Activated naive CD4-positive, alpha-beta T cell treated with anti-CD3 and anti-CD28 coated beads, Interleukin-2, amount 50 U/mL, for 72 hours (primary cell): ENCODE results near the gene ANGPTL4. TPM values are rescaled to one million over a fixed set of nuclear protein-coding genes. Genes with fewer than 3 reads are reported as not detected.
A peak's percentile ranks its signal among the peaks of the same experiment; 100 is the strongest.
"Not testable (repeated sequence)": the region's sequence is repeated elsewhere in the genome, so short reads cannot be mapped to it uniquely, and the experiment has no call there.

Experiments
- ATAC-seq, 2 donors: fragments of 150-1000 bp; cut with Tn5 transposase; 2 replicates each; pipeline ENCODE4 v1.10.0; 2021; ENCODE audit warnings: mild to moderate bottlenecking in 2 of 2, moderate library complexity in 2 of 2
- DNase-seq, 2 donors: peaks; one replicate each; pipeline ENCODE4 v3.0.0; 2021 to 2022; ENCODE audit warnings: low spot score in 2 of 2
- H3K27ac Mint-ChIP-seq, 2 donors: one replicate each; pipeline ENCODE4 v1.8.0; 2022; ENCODE audit warnings: mild to moderate bottlenecking in 2 of 2, mixed read lengths in 2 of 2
- H3K36me3 Mint-ChIP-seq, 2 donors: one replicate each; pipeline ENCODE4 v1.8.0; 2022; ENCODE audit warnings: mixed read lengths in 2 of 2
- H3K9me3 Mint-ChIP-seq, 2 donors: one replicate each; pipeline ENCODE4 v1.8.0; 2022; ENCODE audit warnings: mixed read lengths in 2 of 2
- total RNA-seq, 2 donors: library from RNA; stranded (reverse); gene quantifications; one replicate each; pipeline ENCODE4 v1.2.3, GENCODE V29; 2022

Gene ANGPTL4
- total RNA-seq, 2 donors from 2014 or later: 9.5 TPM; not detected in 1

DNA sequence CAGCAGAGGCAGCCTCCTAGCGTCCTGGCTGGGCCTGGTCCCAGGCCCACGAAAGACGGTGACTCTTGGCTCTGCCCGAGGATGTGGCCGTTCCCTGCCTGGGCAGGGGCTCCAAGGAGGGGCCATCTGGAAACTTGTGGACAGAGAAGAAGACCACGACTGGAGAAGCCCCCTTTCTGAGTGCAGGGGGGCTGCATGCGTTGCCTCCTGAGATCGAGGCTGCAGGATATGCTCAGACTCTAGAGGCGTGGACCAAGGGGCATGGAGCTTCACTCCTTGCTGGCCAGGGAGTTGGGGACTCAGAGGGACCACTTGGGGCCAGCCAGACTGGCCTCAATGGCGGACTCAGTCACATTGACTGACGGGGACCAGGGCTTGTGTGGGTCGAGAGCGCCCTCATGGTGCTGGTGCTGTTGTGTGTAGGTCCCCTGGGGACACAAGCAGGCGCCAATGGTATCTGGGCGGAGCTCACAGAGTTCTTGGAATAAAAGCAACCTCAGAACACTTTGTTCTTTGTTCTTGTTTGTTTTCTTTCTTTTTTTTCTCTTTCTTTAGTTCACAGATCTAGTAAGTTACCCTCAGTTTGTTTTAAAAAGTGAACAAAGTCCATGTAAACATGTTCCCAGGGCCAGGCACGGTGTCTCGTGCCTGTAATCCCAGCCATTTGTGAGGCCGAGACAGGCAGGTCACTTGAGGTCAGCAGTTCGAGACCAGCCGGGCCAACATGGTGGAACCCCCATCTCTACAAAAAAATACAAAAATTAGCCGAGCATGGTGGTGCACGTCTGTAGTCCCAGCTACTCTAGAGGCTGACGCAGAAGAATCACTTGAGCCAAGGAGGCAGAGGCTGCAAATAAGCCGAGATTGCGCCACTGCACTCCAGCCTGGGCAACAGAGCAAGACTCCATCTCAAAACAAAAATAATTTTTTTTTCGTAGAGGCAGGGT, 10.2 kb downstream of the ANGPTL4 start:
- Mint-ChIP-seq H3K27ac (no peak overlapping the region), H3K9me3 (no peaks in the 10 kb centered on the region), H3K36me3 (peaks cover 0 to 2% of the 10 kb centered on the region in 2 donors)
- ATAC-seq (no peak), DNase-seq (no peak)

DNA sequence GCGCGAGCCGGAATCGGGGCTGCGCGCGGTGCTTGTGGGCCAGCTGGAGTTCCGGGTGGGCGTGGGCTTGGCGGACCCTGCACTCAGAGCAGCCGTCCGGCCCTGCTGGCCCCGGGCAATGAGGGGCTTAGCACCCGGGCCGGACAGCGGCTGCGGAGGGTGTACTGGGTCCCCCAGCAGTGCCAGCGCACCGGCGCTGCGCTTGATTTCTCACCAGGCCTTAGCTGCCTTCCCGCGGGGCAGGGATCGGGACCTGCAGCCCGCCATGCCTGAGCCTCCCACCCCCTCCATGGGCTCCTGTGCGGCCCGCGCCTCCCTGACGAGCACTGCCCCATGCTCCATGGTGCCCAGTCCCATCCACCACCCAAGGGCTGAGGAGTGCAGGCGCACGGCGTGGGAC, 11.8 kb downstream of the ANGPTL4 start:
- H3K36me3 Mint-ChIP-seq, ATAC-seq, H3K9me3 Mint-ChIP-seq, H3K27ac Mint-ChIP-seq, DNase-seq: not testable (repeated sequence)

DNA sequence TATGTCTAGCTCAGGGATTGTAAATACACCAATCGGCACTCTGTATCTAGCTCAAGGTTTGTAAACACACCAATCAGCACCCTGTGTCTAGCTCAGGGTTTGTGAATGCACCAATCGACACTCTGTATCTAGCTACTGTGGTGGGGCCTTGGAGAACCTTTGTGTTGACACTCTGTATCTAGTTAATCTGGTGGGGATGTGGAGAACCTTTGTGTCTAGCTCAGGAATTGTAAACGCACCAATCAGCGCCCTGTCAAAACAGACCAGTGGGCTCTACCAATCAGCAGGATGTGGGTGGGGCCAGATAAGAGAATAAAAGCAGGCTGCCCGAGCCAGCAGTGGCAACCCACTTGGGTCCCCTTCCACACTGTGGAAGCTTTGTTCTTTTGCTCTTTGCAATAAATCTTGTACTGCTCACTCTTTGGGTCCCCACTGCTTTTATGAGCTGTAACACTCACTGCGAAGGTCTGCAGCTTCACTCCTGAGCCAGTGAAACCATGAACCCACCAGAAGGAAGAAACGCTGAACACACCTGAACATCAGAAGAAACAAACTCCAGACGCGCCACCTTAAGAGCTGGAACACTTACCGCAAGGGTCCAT, 12.5 kb downstream of the ANGPTL4 start:
- DNase-seq, H3K9me3 Mint-ChIP-seq, H3K36me3 Mint-ChIP-seq, ATAC-seq: not testable (repeated sequence)
- H3K27ac Mint-ChIP-seq: peak overlapping the region in 1 of 2 donors; percentile 15

DNA sequence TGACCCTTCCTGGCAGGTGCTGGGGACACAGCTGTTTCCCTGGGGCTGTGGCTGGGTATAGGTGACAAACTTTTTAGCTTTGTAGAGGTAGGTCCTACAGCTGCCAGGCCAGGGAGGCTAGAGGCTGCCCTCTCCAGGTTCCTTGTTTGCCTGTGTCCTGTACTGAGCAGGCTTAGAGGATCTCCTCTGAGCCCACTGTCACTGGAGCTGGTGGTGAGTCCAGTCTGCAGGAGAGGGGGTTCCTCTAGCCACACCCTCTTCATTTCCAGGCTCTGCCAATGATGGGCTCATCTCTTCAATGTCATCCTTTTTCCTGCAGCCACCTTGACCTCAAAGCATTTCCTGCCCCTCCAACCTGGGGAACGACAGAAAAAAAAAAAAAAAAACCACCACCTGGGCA, 13.6 kb downstream of the ANGPTL4 start:
- H3K9me3 Mint-ChIP-seq: no peaks in the 10 kb centered on the region
- peaks cover 0 to 9% of the 10 kb centered on the region in 2 donors for H3K36me3 Mint-ChIP-seq
- DNase-seq (no peak), ATAC-seq (no peak)
- peak overlapping the region in 1 of 2 donors; percentile 32 for H3K27ac Mint-ChIP-seq

DNA sequence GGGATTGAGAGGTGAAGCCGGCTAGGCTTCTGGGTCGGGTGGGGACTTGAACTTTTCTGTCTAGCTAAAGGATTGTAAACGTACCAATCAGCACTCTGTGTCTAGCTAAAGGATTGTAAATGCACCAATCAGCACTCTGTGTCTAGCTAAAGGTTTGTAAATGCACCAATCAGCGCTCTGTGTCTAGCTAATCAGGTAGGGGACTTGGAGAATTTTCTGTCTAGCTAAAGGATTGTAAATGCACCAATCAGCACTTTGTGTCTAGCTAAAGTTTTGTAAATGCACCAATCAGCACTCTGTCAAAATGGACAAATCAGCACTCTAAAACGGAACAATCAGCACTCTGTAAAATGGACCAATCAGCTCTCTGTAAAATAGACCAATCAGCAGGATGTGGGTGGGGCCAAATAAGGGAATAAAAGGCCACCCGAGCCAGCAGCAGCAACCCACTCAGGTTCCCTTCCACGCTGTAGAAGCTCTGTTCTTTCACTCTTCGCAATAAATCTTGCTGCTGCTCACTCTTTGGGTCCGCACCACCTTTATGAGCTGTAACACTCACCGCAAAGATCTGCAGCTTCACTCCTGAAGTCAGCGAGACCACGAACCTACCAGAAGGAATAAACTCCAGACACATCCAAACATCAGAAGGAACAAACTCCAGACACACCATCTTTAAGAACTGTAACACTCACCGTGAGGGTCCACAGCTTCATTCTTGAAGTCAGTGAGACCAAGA, 15.4 kb downstream of the ANGPTL4 start:
- H3K9me3 Mint-ChIP-seq, H3K27ac Mint-ChIP-seq, ATAC-seq, DNase-seq, H3K36me3 Mint-ChIP-seq: not testable (repeated sequence)

DNA sequence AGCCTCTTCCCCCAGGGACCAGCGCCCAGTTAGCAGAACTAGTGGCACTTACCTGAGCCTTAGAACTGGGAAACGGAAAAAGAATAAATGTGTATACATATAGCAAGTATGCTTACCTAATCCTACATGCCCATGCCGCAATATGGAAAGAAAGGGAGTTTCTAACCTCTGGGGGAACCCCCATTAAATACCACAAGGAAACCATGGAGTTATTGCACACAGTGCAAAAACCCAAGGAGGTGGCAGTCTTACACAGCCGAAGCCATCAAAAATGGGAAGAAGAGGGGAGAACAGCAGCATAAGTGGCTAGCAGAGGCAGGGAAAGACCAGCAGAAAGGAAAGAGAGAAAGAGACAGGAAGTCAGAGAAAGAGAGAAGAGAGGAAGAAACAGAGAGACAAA, 20.6 kb downstream of the ANGPTL4 start:
- not testable (repeated sequence) for DNase-seq, ATAC-seq, H3K27ac Mint-ChIP-seq, H3K9me3 Mint-ChIP-seq
- H3K36me3 Mint-ChIP-seq: peaks cover 5 to 18% of the 10 kb centered on the region in 2 donors

DNA sequence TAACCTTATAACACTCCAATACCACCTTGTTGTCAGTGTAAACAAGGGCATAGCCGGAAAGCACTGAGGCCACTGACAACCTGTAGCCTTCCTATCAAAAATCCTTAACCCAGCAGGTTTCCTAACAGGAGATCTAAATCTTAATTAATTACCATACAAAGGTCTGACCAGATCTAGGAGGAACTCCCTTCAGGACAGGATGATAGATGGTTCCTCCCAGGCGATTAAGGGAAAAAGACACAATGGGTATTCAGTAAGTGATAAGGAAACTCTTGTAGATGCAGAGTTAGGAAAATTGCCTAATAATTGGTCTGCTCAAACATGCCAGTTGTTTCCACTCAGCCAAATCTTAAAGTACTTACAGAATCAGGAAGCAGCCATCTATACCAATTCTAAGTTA, 21.1 kb downstream of the ANGPTL4 start:
- DNase-seq, H3K27ac Mint-ChIP-seq, ATAC-seq, H3K9me3 Mint-ChIP-seq: not testable (repeated sequence)
- peaks cover 5 to 15% of the 10 kb centered on the region in 2 donors for H3K36me3 Mint-ChIP-seq

DNA sequence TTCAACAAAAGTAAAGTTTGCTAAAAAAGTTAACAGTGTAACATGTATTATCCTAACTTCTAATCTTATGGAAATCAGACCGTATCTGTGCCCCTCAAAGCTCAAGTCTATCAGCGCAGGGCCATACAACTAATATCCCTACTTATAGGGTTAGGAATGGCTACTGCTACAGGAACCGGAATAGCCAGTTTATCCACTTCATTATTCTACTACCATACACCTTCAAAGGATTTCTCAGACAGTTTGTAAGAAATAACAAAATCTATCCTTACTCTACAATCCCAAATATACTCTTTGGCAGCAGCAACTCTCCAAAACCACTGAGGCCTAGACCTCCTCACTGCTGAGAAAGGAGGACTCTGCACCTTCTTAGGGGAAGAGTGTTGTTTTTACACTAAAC, 21.6 kb downstream of the ANGPTL4 start:
- not testable (repeated sequence) for H3K9me3 Mint-ChIP-seq, H3K27ac Mint-ChIP-seq, ATAC-seq, DNase-seq
- peaks cover 5 to 15% of the 10 kb centered on the region in 2 donors for H3K36me3 Mint-ChIP-seq

DNA sequence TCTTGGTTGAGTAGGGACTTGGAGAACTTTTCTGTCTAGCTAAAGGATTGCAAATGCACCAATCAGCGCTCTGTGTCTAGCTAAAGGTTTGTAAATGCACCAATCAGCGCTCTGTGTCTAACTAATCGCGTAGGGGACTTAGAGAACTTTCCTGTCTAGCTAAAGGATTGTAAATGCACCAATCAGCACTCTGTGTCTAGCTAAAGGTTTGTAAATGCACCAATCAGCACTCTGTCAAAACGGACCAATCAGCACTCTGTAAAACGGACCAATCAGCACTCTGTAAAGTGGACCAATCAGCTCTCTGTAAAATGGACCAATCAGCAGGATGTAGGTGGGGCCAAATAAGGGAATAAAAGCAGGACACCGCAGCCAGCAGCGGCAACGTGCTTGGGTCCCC, 22.5 kb downstream of the ANGPTL4 start:
- not testable (repeated sequence) for H3K9me3 Mint-ChIP-seq, H3K27ac Mint-ChIP-seq, DNase-seq, ATAC-seq
- H3K36me3 Mint-ChIP-seq: peaks cover 5 to 15% of the 10 kb centered on the region in 2 donors

DNA sequence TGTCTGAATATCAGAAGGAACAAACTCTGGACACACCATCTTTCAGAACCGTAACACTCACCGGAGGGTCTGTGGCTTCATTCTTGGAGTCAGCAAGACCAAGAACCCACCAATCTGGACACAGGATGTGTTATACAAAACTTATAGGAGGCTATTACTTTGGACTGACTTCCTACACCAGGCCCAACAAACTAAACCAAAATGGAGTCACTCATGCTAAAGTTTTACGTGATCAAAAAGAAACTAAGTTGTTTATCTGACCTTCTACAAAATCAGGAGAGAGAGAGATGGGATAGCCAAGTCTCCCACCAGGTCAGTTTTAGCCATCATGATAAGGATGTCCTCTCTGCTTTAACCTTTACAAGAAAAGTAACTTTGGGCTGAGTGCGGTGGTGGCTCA, 23.0 kb downstream of the ANGPTL4 start:
- DNase-seq: no peak
- Mint-ChIP-seq H3K27ac (no peak overlapping the region), H3K36me3 (peaks cover 5 to 15% of the 10 kb centered on the region in 2 donors), H3K9me3 (peaks cover 0 to 7% of the 10 kb centered on the region in 2 donors)
- ATAC-seq: no peak

DNA sequence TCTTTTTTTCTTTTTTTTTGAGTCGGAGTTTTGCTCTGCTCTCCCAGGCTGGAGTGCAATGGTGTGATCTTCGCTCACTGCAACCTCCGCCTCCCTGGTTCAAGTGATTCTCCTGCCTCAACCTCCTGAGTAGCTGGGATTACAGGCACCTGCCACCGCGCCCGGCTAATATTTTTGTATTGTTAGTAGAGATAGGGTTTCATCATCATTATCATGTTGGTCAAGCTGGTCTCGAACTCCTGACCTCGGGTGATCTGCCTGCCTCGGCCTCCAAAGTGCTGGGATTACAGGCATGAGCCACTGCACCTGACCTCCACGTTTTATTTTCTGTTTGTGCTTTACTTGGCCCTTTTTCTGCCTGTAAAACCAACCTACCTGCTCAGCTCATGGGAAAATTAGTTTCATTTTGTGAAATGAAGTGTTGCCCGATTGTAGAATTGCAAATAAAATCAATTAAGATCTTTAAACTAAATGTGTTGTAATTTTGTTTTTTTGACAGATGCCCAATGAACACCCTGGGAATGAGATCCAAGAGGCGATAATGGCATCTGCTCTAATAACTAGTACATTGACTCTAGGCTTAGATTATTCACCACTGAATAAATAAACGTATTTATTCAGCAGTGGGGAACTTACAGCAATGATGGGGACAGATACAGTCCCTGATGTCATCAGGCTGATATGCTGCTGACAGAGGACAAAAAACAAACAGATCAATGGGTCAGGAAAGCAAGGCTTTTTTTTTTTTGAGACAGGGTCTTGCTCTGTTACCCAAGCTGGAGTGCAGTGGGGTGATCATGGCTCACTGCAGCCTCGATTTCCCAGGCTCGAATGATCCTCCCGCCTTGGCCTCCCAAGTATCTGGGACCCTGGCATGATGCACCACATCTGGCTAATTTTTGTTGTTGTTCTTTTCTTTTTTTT, 24.0 kb downstream of the ANGPTL4 start:
- peaks cover 0 to 7% of the 10 kb centered on the region in 2 donors for H3K9me3 Mint-ChIP-seq
- ATAC-seq (no peak), DNase-seq (no peak)
- peak overlapping the region in 1 of 2 donors; percentile 44 for H3K27ac Mint-ChIP-seq
- peaks cover 5 to 15% of the 10 kb centered on the region in 2 donors for H3K36me3 Mint-ChIP-seq

DNA sequence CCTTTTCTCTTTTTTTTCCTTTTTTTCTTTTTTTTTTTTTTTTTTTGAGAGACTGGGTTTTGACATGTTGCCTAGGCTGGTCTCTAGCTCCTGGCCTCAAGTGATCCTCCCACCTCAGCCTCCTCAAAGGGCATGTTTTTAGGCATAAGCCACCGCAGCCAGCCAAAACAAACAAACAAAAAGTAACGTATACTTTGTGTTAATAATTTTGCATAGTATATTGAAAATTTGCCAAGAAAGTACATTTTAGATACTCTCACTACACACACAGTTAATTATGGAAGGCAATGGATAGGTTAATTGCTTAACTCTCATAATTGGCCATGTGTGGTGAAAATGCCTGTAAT, 24.6 kb downstream of the ANGPTL4 start:
- peaks cover 5 to 15% of the 10 kb centered on the region in 2 donors for H3K36me3 Mint-ChIP-seq
- no peak for DNase-seq
- peaks cover 0 to 7% of the 10 kb centered on the region in 2 donors for H3K9me3 Mint-ChIP-seq
- H3K27ac Mint-ChIP-seq: peak overlapping the region in 1 of 2 donors; percentile 50
- no peak for ATAC-seq

DNA sequence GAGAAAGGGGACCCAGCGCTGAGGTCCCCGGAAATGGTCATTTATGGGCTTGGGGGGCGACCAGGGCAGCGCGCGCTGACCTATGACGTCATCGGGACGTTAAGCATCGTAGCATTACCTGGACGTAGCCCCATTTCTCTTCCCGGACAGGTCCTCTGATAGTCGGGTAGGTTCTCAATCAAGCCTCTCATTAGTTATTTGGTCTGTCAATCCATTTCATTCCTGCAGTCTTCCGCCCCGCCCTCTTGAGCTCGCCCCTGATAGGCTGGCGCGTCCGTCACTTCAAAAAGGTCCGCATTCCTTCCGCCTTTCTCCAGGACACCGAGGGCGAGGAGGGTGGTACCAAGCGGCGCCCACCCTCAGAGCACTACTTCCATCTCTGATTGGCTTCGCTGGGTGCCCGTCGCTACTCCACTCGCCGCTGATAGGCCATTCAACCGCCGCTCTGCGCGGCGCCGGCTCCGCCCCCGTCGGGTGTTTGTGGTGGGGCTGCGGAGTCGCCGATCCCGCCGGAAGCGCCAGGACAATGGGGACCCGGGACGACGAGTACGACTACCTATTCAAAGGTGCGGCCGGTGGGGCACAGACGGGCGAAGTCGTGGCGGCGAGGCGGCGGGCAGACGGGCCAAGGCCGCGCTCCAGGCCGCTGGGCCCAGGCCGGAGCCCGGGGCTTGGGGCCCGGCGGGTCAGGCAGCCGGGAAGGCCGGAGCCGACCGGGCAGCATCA, 26.1 kb downstream of the ANGPTL4 start, which contains the start of gene RAB11B:
TSS of gene RAB11B (plus strand) at position 470 of the 726 bp plus-strand sequence. CDS start at position 527, 57 bp downstream.
- DNase-seq: peak; percentile 96 to 100
- Mint-ChIP-seq H3K27ac (peak within 1 kb of the TSS; percentile 95 to 97), H3K36me3 (peaks cover 5 to 15% of the 10 kb centered on the region in 2 donors), H3K9me3 (peaks cover 0 to 7% of the 10 kb centered on the region in 2 donors)
- peak; percentile 92 to 93 for ATAC-seq

DNA sequence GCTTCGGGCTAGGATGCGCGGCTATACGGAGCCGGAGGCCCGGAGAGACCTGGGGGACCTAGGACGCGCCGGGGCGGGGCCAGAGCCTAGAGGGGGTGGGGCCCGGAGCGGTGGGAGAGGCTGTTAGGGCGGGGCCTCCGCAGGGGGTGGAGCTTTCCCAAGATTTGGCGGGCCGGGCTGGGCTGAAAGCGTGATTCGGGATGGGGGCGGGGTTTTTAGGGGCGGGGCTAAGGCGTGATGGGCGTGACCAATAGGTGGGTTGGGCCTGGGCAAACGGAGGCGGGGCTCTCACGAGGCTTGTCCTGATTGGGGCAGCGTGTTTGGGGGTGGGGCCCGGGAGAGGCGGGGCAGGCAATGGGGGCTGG, 26.6 kb downstream of the ANGPTL4 start:
- DNase-seq (peak; percentile 89 to 96), ATAC-seq (peak; percentile 44 to 73)
- H3K27ac Mint-ChIP-seq: peak overlapping the region; percentile 57 to 95
- peaks cover 0 to 7% of the 10 kb centered on the region in 2 donors for H3K9me3 Mint-ChIP-seq
- H3K36me3 Mint-ChIP-seq: peaks cover 5 to 15% of the 10 kb centered on the region in 2 donors
